A549 treated with CORT108297 at 1 μM for 4 hours (cell line): ENCODE results near the gene XPNPEP1. TPM values are rescaled to one million over a fixed set of nuclear protein-coding genes. Genes with fewer than 3 reads are reported as not detected.

ENCODE experiments used
- total RNA-seq: library from RNA; stranded (reverse); fragments of 200-300 nt; extraction: Qiagen RNA extraction; gene quantifications from 5 replicates; pipeline ENCODE4 v1.2.3, GENCODE V29; 2022

The XPNPEP1 gene
- 29.7 to 36.1 TPM (median 34.5 TPM) in 5 replicates for total RNA-seq

GRCh38 chr10:109922976-109923921 lies at the start of gene XPNPEP1:
XPNPEP1 (minus strand) TSS chr10:109923511; CDS start chr10:109923433, 78 bp downstream.

Other genes with a start within 250 kb of the XPNPEP1 start
- 3.5 to 5.7 TPM (median 5.1 TPM) in 5 replicates for gene ADD3, start 84.5 kb upstream of the XPNPEP1 start, total RNA-seq